ENCODE results near the gene MED4.

DNA sequence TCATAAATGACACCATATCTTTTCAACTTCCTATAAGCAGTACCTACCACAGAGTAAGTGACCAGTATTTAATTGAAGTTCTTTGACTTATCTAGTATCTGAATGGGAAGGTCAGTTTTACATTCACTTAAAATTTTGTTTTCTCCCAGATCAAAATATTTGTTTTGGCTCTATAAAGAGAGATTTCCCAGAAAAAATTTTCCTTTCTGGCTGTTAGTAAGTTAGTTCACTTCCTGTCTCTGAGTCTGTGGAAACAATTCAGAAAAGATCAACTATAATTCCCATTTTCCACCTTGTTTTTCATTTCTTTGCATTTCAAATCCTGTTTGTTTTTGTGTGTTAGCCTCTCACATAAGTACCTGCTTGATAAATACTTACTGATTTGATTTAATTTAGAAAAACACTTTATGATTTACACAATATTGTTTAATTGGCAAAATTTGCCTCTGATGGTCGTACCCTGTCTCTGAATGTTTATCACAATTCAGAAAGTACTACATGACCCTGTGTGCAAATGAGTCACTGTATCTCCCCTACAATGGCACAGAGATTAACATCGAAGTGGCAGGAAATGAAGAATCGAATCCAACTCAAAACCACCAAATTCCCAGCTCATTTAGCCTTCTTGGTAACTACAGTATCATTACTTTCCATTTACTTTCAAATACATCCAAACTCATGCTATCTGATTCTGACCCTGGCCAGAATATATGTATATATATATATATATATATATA is 15.4 kb upstream of the MED4 start:
- no peak for TF ChIP-seq CTCF (IDR thresholded peaks at IDR 0.05)
- TF ChIP-seq POLR2A (IDR thresholded peaks at IDR 0.05) = no peak
